NCI-H146 treated with DMSO at 0.1 percent for 48 hours (cell line): ENCODE data around the gene PPM1E.
"Not testable (repeated sequence)": the region's sequence is repeated elsewhere in the genome, so short reads cannot be mapped to it uniquely, and the experiment has no call there.

Source experiments
- DNase-seq: peaks from one replicate; lab custom pipeline; 2025; ENCODE audit not compliant: unreplicated experiment; lab: John Stamatoyannopoulos, UW

PPM1E gene

GRCh38 chr17:58778482-58778881 lies 22.8 kb downstream of the PPM1E start:
- DNase-seq, result not testable (repeated sequence)

GRCh38 chr17:58779446-58779845 lies 23.8 kb downstream of the PPM1E start:
- DNase-seq, result no peak

GRCh38 chr17:58783380-58783779 lies 27.7 kb downstream of the PPM1E start:
- peak; percentile 54 for DNase-seq

GRCh38 chr17:58785097-58785496 lies 29.4 kb downstream of the PPM1E start:
- DNase-seq, result no peak

GRCh38 chr17:58786586-58787295 lies 31.1 kb downstream of the PPM1E start:
- DNase-seq, result peak; percentile 27

- no peak for DNase-seq
Observed at GRCh38 chr17:58788199-58788598, 32.5 kb downstream of the PPM1E start.

- no peak for DNase-seq
Observed at GRCh38 chr17:58789160-58789559, 33.5 kb downstream of the PPM1E start.

GRCh38 chr17:58789831-58790230 lies 34.2 kb downstream of the PPM1E start:
- no peak for DNase-seq

- not testable (repeated sequence) for DNase-seq
Observed at GRCh38 chr17:58794508-58794907, 38.9 kb downstream of the PPM1E start.

- no peak for DNase-seq
Observed at GRCh38 chr17:58802188-58802587, 46.5 kb downstream of the PPM1E start.

- DNase-seq, result no peak
Observed at GRCh38 chr17:58806046-58806445, 50.4 kb downstream of the PPM1E start.

- no peak for DNase-seq
Observed at GRCh38 chr17:58808609-58809563, 53.2 kb downstream of the PPM1E start.

- no peak for DNase-seq
Observed at GRCh38 chr17:58809564-58809936, 53.9 kb downstream of the PPM1E start.

GRCh38 chr17:58811290-58811689 lies 55.6 kb downstream of the PPM1E start:
- no peak for DNase-seq

GRCh38 chr17:58813712-58814111 lies 58.1 kb downstream of the PPM1E start:
- no peak for DNase-seq

- DNase-seq, result no peak
Observed at GRCh38 chr17:58818654-58819053, 63.0 kb downstream of the PPM1E start.

- DNase-seq, result no peak
Observed at GRCh38 chr17:58822148-58823050, 66.7 kb downstream of the PPM1E start.

- no peak for DNase-seq
Observed at GRCh38 chr17:58823051-58823525, 67.4 kb downstream of the PPM1E start.

GRCh38 chr17:58829172-58829637 lies 73.6 kb downstream of the PPM1E start:
- DNase-seq, result no peak

GRCh38 chr17:58831780-58832179 lies 76.1 kb downstream of the PPM1E start:
- DNase-seq, result no peak

GRCh38 chr17:58832514-58832913 lies 76.9 kb downstream of the PPM1E start:
- DNase-seq, result no peak
